H1 (cell line): Measurements from ENCODE around the gene MYH11. TPM values are rescaled to one million over a fixed set of nuclear protein-coding genes. Genes with fewer than 3 reads are reported as not detected.
"Not testable (repeated sequence)": the region's sequence is repeated elsewhere in the genome, so short reads cannot be mapped to it uniquely, and the experiment has no call there.

Experiments
- CTCF ChIA-PET: fragments of 300-600 bp; sonication (Branson Sonifier 250); formaldehyde crosslinking; loops from one replicate; lab custom pipeline; 2021; ENCODE audit not compliant: partially characterized antibody; lab: Charles Lee
- POLR2A ChIA-PET: fragments of 300-600 bp; sonication (Branson Sonifier 250); formaldehyde crosslinking; loops from one replicate; lab custom pipeline; 2021; ENCODE audit warnings: inconsistent platforms; ENCODE audit not compliant: partially characterized antibody; lab: Charles Lee
- DNase-seq, 2 experiments: peaks; one replicate each; pipeline versions ENCODE4 v3.0.0 to v3.0.0-alpha.2; 2010 to 2022; ENCODE audit warnings: low spot score in 2 of 2, low read depth in 1 of 2, mixed read lengths in 1 of 2
- FAIRE-seq: peaks from 2 replicates; lab custom pipeline; 2011; peaks lifted over from hg19 to GRCh38; lab: Jason Lieb, UNC
- H2AFZ ChIP-seq: 2 replicates; pipeline ENCODE4 v1.8.1; 2012; ENCODE audit warnings: low read length, inconsistent platforms
- H2AK5ac ChIP-seq: 2 replicates; pipeline ENCODE4 v1.6.1; 2013; ENCODE audit warnings: low read depth, low read length
- H2BK120ac ChIP-seq: replicated peaks from 2 replicates; pipeline ENCODE3; 2013; ENCODE audit warnings: low read depth, low read length, inconsistent platforms
- H2BK12ac ChIP-seq: 2 replicates; pipeline ENCODE4 v1.6.1; 2013; ENCODE audit warnings: low read depth, low read length
- H2BK15ac ChIP-seq: 2 replicates; pipeline ENCODE4 v1.6.1; 2013; ENCODE audit warnings: low read length
- H2BK20ac ChIP-seq: 2 replicates; pipeline ENCODE4 v1.6.1; 2013; ENCODE audit warnings: low read length
- H2BK5ac ChIP-seq: 2 replicates; pipeline ENCODE4 v1.6.1; 2013; ENCODE audit warnings: low read depth, low read length
- H3K14ac ChIP-seq: 2 replicates; pipeline ENCODE4 v1.6.1; 2013; ENCODE audit warnings: inconsistent platforms; ENCODE audit not compliant: insufficient read length
- H3K18ac ChIP-seq: 2 replicates; pipeline ENCODE4 v1.6.1; 2013; ENCODE audit warnings: low read length; ENCODE audit errors: extremely low read depth
- H3K23ac ChIP-seq: 2 replicates; pipeline ENCODE4 v1.6.1; 2013; ENCODE audit warnings: inconsistent platforms; ENCODE audit not compliant: insufficient read length
- H3K23me2 ChIP-seq: 2 replicates; pipeline ENCODE4 v1.6.1; 2013; ENCODE audit warnings: low read depth, low read length
- H3K27ac ChIP-seq: 2 replicates; pipeline ENCODE4 v1.6.1; 2011; ENCODE audit warnings: low read depth, low read length, inconsistent platforms
- H3K27me3 ChIP-seq, 4 experiments: replicated peaks in 1 of 4; 1 replicate in 1 of 4; 2 replicates in 3 of 4; pipeline versions ENCODE4 v1.6.1 to v1.8.1; 2011 to 2013; ENCODE audit warnings: low read length in 3 of 4, mild to moderate bottlenecking in 3 of 4, inconsistent platforms in 2 of 4, mixed read lengths in 2 of 4, moderate library complexity in 1 of 4; ENCODE audit not compliant: control insufficient read depth in 3 of 4, insufficient read depth in 3 of 4; ENCODE audit errors: extremely low read depth in 1 of 4
- H3K36me3 ChIP-seq, 4 experiments: 2 replicates each; pipeline versions ENCODE4 v1.6.1 to v1.8.1; 2011 to 2013; ENCODE audit warnings: mild to moderate bottlenecking in 4 of 4, low read length in 3 of 4, moderate library complexity in 2 of 4, control low read depth in 1 of 4, inconsistent platforms in 1 of 4; ENCODE audit not compliant: insufficient read depth in 4 of 4, control insufficient read depth in 2 of 4
- H3K4ac ChIP-seq: replicated peaks from 2 replicates; pipeline ENCODE3; 2013; ENCODE audit warnings: low read length, low read depth, mixed read lengths, inconsistent platforms; ENCODE audit not compliant: insufficient read length
- H3K4me1 ChIP-seq, 4 experiments: replicated peaks in 1 of 4; 1 replicate in 1 of 4; 2 replicates in 3 of 4; pipeline versions ENCODE4 v1.6.1 to v1.8.1; 2011 to 2013; ENCODE audit warnings: low read length in 3 of 4, inconsistent platforms in 2 of 4, mixed read lengths in 1 of 4; ENCODE audit not compliant: insufficient read depth in 4 of 4, control insufficient read depth in 3 of 4
- H3K4me2 ChIP-seq, 2 experiments: 2 replicates each; pipeline versions ENCODE4 v1.6.1 to v1.8.1; 2011 to 2013; ENCODE audit warnings: low read depth in 2 of 2, low read length in 2 of 2, control low read depth in 1 of 2, inconsistent platforms in 1 of 2, mild to moderate bottlenecking in 1 of 2; ENCODE audit not compliant: insufficient read depth in 1 of 2
- H3K4me3 ChIP-seq, 4 experiments: fragments of 200-600, 300-600 bp in 1 of 4; sonication (generic), shearing (Covaris generic), sonication (Bioruptor Twin) in 1 of 4; 2 replicates each; pipeline versions ENCODE4 v1.5.1 to v1.8.1; 2011 to 2016; ENCODE audit warnings: low read length in 4 of 4, low read depth in 3 of 4, control low read depth in 2 of 4, inconsistent platforms in 2 of 4, mild to moderate bottlenecking in 2 of 4, mixed read lengths in 1 of 4, moderate library complexity in 1 of 4; ENCODE audit not compliant: insufficient read depth in 2 of 4; ENCODE audit errors: extremely low read depth in 1 of 4
- H3K56ac ChIP-seq: replicated peaks from 2 replicates; pipeline ENCODE3; 2013; ENCODE audit warnings: low read depth, mild to moderate bottlenecking, mixed read lengths, low read length, inconsistent platforms; ENCODE audit not compliant: insufficient read length
- H3K79me1 ChIP-seq: 2 replicates; pipeline ENCODE4 v1.6.1; 2013; ENCODE audit warnings: low read depth, low read length, control low read depth
- H3K79me2 ChIP-seq, 2 experiments: 2 replicates each; pipeline versions ENCODE4 v1.6.1 to v1.8.1; 2012 to 2013; ENCODE audit warnings: low read length in 2 of 2, mild to moderate bottlenecking in 2 of 2, inconsistent platforms in 1 of 2; ENCODE audit not compliant: insufficient read depth in 2 of 2, control insufficient read depth in 1 of 2
- H3K9ac ChIP-seq, 4 experiments: replicated peaks in 1 of 4; 1 replicate in 1 of 4; 2 replicates in 3 of 4; pipeline versions ENCODE4 v1.6.1 to v1.8.1; 2011 to 2013; ENCODE audit warnings: low read depth in 3 of 4, low read length in 3 of 4, control low read depth in 2 of 4, mild to moderate bottlenecking in 2 of 4, moderate library complexity in 2 of 4, inconsistent platforms in 1 of 4; ENCODE audit errors: extremely low read depth in 1 of 4
- H3K9me3 ChIP-seq, 2 experiments: 2 replicates each; pipeline versions ENCODE4 v1.6.1 to v1.8.1; 2012 to 2013; ENCODE audit warnings: mild to moderate bottlenecking in 2 of 2, moderate library complexity in 2 of 2, control low read depth in 1 of 2, inconsistent platforms in 1 of 2, low read depth in 1 of 2, low read length in 1 of 2, mixed read lengths in 1 of 2; ENCODE audit not compliant: insufficient read depth in 2 of 2
- H4K20me1 ChIP-seq, 2 experiments: replicated peaks in 1 of 2; 2 replicates each; pipeline versions ENCODE3 to v1.8.1; 2011 to 2013; ENCODE audit warnings: inconsistent platforms in 2 of 2, low read length in 2 of 2, mild to moderate bottlenecking in 1 of 2; ENCODE audit not compliant: insufficient read depth in 2 of 2, control insufficient read depth in 1 of 2
- H4K5ac ChIP-seq: 2 replicates; pipeline ENCODE4 v1.6.1; 2013; ENCODE audit warnings: low read length, low read depth, mixed read lengths, inconsistent platforms; ENCODE audit not compliant: insufficient read length
- H4K8ac ChIP-seq: 2 replicates; pipeline ENCODE4 v1.8.0; 2013; ENCODE audit warnings: mild to moderate bottlenecking, moderate library complexity, low read length, inconsistent platforms; ENCODE audit not compliant: insufficient read depth; ENCODE audit errors: extremely low read depth
- H4K91ac ChIP-seq: replicated peaks from 2 replicates; pipeline ENCODE3; 2013; ENCODE audit warnings: low read length, mixed read lengths, inconsistent platforms; ENCODE audit not compliant: insufficient read length
- whole genome bisulfite sequencing, 2 experiments: shearing (Covaris generic) in 1 of 2; methylation state at CpG; one replicate each; pipeline versions ENCODE4 v1.1.6 to v1.1.7; 2013 to 2015; ENCODE audit warnings: low lambda C conversion rate in 2 of 2, mixed read lengths in 2 of 2, inconsistent platforms in 1 of 2, low coverage in 1 of 2, missing lambda C conversion rate in 1 of 2; ENCODE audit not compliant: insufficient replicate concordance in 2 of 2, insufficient coverage in 1 of 2, insufficient read length in 1 of 2; ENCODE audit errors: extremely low coverage in 1 of 2, missing lambda C conversion rate in 1 of 2; 5-methylcytosine and 5-hydroxymethylcytosine counted together
- polyA plus RNA-seq, 7 experiments: library from polyadenylated mRNA; depleted of rRNA in 3 of 7; stranded (reverse) in 5 of 7; unstranded in 2 of 7; fragments of >200 nt in 5 of 7; fragments of 200-250 nt in 2 of 7; gene quantifications; 1 replicate in 5 of 7; 2 replicates in 1 of 7; 4 replicates in 1 of 7; pipeline versions ENCODE4 v1.2.1 to v1.2.3, GENCODE V29; 2011 to 2013; ENCODE audit warnings: missing spikeins in 2 of 7, mixed read lengths in 2 of 7
- total RNA-seq: library from RNA; stranded (reverse); fragmentation: NEBNext Ultra II Directional; extraction: Animal tissue kit (Norgen Biotek cat#: 25700); gene quantifications from 2 replicates; pipeline ENCODE4 v1.2.1, GENCODE V29; 2021

The MYH11 gene
- total and polyA plus RNA-seq, 2 of the 8 experiments (the other 6 are each of a cell fraction or from before 2014, with no cell fraction given): 0.11 to 0.78 TPM

- H2BK12ac ChIP-seq, H2BK20ac ChIP-seq, H4K5ac ChIP-seq, H2BK15ac ChIP-seq, H3K79me1 ChIP-seq, H2BK5ac ChIP-seq, H3K27ac ChIP-seq, H3K56ac ChIP-seq, FAIRE-seq, H2AFZ ChIP-seq, H4K8ac ChIP-seq, H3K4me3 ChIP-seq, H3K79me2 ChIP-seq, H4K91ac ChIP-seq, H3K23me2 ChIP-seq, H2AK5ac ChIP-seq, H3K23ac ChIP-seq, POLR2A ChIA-PET, H3K9ac ChIP-seq, H3K14ac ChIP-seq, H3K4ac ChIP-seq, H2BK120ac ChIP-seq, H3K18ac ChIP-seq, DNase-seq, H3K9me3 ChIP-seq, H3K27me3 ChIP-seq, H3K4me2 ChIP-seq, H4K20me1 ChIP-seq, H3K4me1 ChIP-seq: not testable (repeated sequence)
- 90% methylated on average over 1 of the region's 1 CpG; no CpG with 5 or more reads in 1 of the 2 experiments for WGBS, 2 experiments
- CTCF ChIA-PET: interaction anchor here (1.0 to 5.0 kb wide), 4 partner anchors 9 to 51 kb away, joined by 3 to 23 read pairs (median 10); no protein-coding TSS in a partner anchor
- H3K36me3 ChIP-seq: peaks cover 5 to 27% (median 18%) of the 10 kb centered on the region in 4 experiments
Observed at GRCh38 chr16:15692508-15692907, 164.3 kb downstream of the MYH11 start.
